ACC112 (cell line): ENCODE data around the gene CRADD.

Source experiments
- H2AFZ ChIP-seq: fragments of 200-600 bp; sonication (generic); one replicate; pipeline ENCODE4 v1.6.0; 2017; ENCODE audit warnings: antibody characterized with exemption, low read length; ENCODE audit not compliant: unreplicated experiment
- H3K27ac ChIP-seq: fragments of 200-600 bp; sonication (generic); 2 replicates; pipeline ENCODE4 v1.5.1; 2014; ENCODE audit warnings: low read depth, mild to moderate bottlenecking, antibody characterized with exemption, low read length, moderate library complexity
- H3K27me3 ChIP-seq: fragments of 200-600 bp; sonication (generic); 2 replicates; pipeline ENCODE4 v1.6.1; 2014; ENCODE audit warnings: mild to moderate bottlenecking, antibody characterized with exemption, low read length, moderate library complexity, mixed read lengths; ENCODE audit not compliant: insufficient read depth
- H3K36me3 ChIP-seq: fragments of 200-600 bp; sonication (generic); 2 replicates; pipeline ENCODE4 v1.6.1; 2016; ENCODE audit warnings: mild to moderate bottlenecking, antibody characterized with exemption, low read length, moderate library complexity, mixed read lengths; ENCODE audit not compliant: insufficient read depth
- H3K4me1 ChIP-seq: fragments of 200-600 bp; sonication (generic); one replicate; pipeline ENCODE4 v1.6.1; 2016; ENCODE audit warnings: low read length, mixed read lengths; ENCODE audit not compliant: insufficient read depth, unreplicated experiment, control insufficient read depth
- H3K4me3 ChIP-seq: fragments of 200-600 bp; sonication (generic); 2 replicates; pipeline ENCODE4 v1.5.1; 2014; ENCODE audit warnings: mild to moderate bottlenecking, low read depth, low read length
- H3K79me2 ChIP-seq: fragments of 200-600 bp; sonication (generic); one replicate; pipeline ENCODE4 v1.6.0; 2016; ENCODE audit warnings: low read length; ENCODE audit not compliant: control insufficient read depth, unreplicated experiment, insufficient read depth

The CRADD gene

GRCh38 chr12:93807354-93807753 is 130.2 kb downstream of the CRADD start:
- no peaks in the 10 kb centered on the region for H3K36me3 ChIP-seq
- H3K79me2 ChIP-seq: no peaks in the 10 kb centered on the region
- no peak overlapping the region for H3K27ac ChIP-seq
- H3K27me3 ChIP-seq: no peaks in the 10 kb centered on the region
- no peak overlapping the region for H3K4me3 ChIP-seq
- no peak overlapping the region for H2AFZ ChIP-seq
- peaks cover 62% of the 10 kb centered on the region for H3K4me1 ChIP-seq

DNA sequence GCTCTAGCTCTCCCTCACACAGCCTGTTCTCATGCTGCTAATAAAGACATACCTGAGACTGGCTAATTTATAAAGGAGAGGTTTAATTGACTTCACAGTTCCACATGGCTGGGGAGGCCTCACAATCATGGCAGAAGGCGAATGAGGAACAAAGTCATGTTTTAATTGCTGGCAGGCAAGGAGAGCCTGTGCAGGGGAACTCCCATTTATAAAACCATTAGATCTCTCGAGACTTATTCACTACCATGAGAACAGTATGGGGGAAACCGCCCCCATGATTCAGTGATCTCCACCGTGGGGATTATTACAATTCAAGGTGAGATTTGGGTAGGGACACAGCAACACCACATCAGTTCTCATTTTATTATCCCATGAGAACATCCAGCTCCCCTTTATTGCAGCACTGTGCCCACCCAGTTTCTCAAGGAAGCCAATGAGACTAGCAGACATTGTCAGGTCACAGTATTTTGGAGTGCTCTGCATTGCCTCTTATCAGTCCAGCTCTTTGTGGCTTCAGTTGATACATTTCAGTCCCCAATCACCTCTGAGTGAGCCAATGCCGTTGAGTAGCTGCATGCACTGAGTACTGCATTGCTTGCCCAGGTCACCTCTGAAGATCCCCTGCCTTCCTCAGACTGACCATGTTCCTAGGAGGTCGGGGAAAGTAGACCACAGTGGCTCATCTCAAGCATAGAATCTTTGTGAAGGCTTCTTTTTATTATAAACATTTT is 131.2 kb downstream of the CRADD start:
- Histone ChIP-seq H2AFZ (no peak overlapping the region), H3K4me3 (no peak overlapping the region), H3K4me1 (peaks cover 62% of the 10 kb centered on the region), H3K27me3 (no peaks in the 10 kb centered on the region), H3K36me3 (no peaks in the 10 kb centered on the region), H3K27ac (no peak overlapping the region), H3K79me2 (no peaks in the 10 kb centered on the region)

DNA sequence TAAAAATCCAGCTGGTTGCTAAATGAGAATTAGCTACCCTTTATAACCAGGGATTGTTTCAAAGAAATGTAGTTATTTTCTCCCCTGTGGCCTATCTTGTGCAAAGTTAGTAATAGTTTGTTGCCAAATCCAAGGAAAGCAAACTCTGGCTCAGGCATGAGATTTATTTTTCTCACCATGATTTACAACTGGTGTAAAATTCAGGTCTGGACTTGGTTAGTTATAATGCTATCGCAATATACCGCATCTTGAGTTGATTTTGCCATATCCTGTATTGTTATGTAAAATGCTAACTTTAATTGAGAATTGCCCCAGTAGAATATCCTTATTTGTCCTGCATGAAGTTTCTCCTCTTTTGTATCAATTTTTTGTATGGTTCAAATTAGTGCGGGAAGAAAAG is 135.5 kb downstream of the CRADD start:
- peak overlapping the region; percentile 96 for H3K27ac ChIP-seq
- no peaks in the 10 kb centered on the region for H3K79me2 ChIP-seq
- peaks cover 59% of the 10 kb centered on the region for H3K4me1 ChIP-seq
- no peaks in the 10 kb centered on the region for H3K27me3 ChIP-seq
- no peaks in the 10 kb centered on the region for H3K36me3 ChIP-seq
- H2AFZ ChIP-seq: peak overlapping the region; percentile 98
- H3K4me3 ChIP-seq: no peak overlapping the region

GRCh38 chr12:93813186-93813585 is 136.0 kb downstream of the CRADD start:
- peak overlapping the region; percentile 58 for H3K4me3 ChIP-seq
- H3K4me1 ChIP-seq: peaks cover 59% of the 10 kb centered on the region
- peak overlapping the region; percentile 96 for H3K27ac ChIP-seq
- no peaks in the 10 kb centered on the region for H3K36me3 ChIP-seq
- no peaks in the 10 kb centered on the region for H3K27me3 ChIP-seq
- H3K79me2 ChIP-seq: no peaks in the 10 kb centered on the region
- H2AFZ ChIP-seq: peak overlapping the region; percentile 98

DNA sequence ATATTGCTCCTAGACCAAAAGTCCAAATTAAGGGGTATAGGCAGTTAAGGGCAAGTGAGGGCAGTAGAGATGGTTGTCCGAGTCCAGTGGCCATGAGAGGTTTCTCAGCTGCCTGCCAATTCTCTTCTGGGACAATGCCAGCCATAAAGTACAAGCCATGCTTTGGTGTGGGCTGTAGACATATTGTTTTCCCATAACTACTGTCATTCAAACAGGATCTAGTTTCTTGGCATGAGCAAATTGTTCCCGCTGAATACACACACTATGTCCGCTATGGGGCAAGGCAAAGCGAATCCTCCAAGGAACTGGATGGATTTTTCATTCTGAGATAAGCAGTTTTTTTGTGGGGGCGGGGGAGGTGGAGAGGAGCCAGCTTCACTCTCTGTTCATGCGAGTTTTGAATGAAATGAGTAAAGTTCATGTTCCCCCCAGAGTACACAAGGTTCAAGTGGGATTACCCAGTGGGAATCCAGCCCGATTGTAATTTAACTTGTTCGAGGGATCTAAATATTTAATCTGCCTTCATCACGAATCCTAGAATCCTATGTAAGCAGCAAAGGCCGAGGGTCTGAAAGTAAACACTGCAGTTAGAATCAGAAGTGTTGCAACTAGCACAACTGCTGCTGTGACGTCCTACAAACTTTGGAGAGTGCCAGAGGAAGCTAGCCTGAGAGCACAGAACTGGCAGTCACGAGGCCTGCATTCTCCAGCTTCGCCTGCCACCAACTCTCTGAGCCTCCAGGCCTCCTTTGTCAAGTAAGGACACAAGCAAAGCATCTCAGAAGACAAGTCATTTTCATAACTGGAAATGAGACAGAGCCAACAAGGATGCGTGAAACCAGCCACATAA is 137.0 kb downstream of the CRADD start:
- peaks cover 64% of the 10 kb centered on the region for H3K4me1 ChIP-seq
- peak overlapping the region; percentile 96 for H3K27ac ChIP-seq
- peak overlapping the region; percentile 58 for H3K4me3 ChIP-seq
- H3K36me3 ChIP-seq: no peaks in the 10 kb centered on the region
- no peaks in the 10 kb centered on the region for H3K79me2 ChIP-seq
- H2AFZ ChIP-seq: peak overlapping the region; percentile 98
- H3K27me3 ChIP-seq: no peaks in the 10 kb centered on the region

- no peaks in the 10 kb centered on the region for H3K36me3 ChIP-seq
- no peaks in the 10 kb centered on the region for H3K27me3 ChIP-seq
- H3K4me1 ChIP-seq: peaks cover 34% of the 10 kb centered on the region
- no peak overlapping the region for H3K4me3 ChIP-seq
- H2AFZ ChIP-seq: no peak overlapping the region
- no peaks in the 10 kb centered on the region for H3K79me2 ChIP-seq
- peak overlapping the region; percentile 66 for H3K27ac ChIP-seq
Observed at GRCh38 chr12:93818488-93819049, 141.4 kb downstream of the CRADD start.

DNA sequence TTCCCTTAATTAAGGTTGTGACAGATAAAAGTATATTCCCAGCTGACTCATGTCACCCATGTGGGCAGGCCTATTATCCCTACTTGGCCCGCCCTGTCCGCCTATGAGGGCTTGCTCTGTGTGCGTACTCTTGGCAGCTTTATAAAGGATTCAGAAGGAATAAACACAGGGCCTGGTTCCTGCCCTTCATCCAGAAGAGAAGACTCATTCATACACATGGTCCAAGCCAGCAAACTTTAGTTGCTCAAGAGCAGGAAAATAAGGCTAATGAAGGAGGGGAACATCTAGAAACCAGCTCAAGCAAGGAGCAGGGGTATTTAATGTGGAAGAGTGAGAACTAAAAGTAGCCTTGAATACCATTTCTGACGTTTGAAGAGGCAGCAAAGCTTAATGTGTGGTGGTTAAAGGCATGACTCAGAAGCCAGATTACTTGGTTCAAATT is 141.9 kb downstream of the CRADD start:
- H3K4me1 ChIP-seq: peaks cover 29% of the 10 kb centered on the region
- H3K4me3 ChIP-seq: no peak overlapping the region
- peak overlapping the region; percentile 66 for H3K27ac ChIP-seq
- H3K27me3 ChIP-seq: no peaks in the 10 kb centered on the region
- H3K79me2 ChIP-seq: no peaks in the 10 kb centered on the region
- peak overlapping the region; percentile 32 for H2AFZ ChIP-seq
- no peaks in the 10 kb centered on the region for H3K36me3 ChIP-seq

GRCh38 chr12:93823616-93824391 is 146.6 kb downstream of the CRADD start:
- Histone ChIP-seq H3K27ac (no peak overlapping the region), H3K4me3 (no peak overlapping the region), H3K79me2 (no peaks in the 10 kb centered on the region), H3K36me3 (no peaks in the 10 kb centered on the region), H3K27me3 (no peaks in the 10 kb centered on the region), H2AFZ (no peak overlapping the region), H3K4me1 (peaks cover 40% of the 10 kb centered on the region)

- no peaks in the 10 kb centered on the region for H3K27me3 ChIP-seq
- H3K36me3 ChIP-seq: no peaks in the 10 kb centered on the region
- H3K79me2 ChIP-seq: no peaks in the 10 kb centered on the region
- peaks cover 32% of the 10 kb centered on the region for H3K4me1 ChIP-seq
- no peak overlapping the region for H3K4me3 ChIP-seq
- peak overlapping the region; percentile 43 for H2AFZ ChIP-seq
- H3K27ac ChIP-seq: no peak overlapping the region
Observed at GRCh38 chr12:93824514-93825500, 147.6 kb downstream of the CRADD start.
